ENCODE results near the gene DNAJA3.

DNAJA3 gene

DNA sequence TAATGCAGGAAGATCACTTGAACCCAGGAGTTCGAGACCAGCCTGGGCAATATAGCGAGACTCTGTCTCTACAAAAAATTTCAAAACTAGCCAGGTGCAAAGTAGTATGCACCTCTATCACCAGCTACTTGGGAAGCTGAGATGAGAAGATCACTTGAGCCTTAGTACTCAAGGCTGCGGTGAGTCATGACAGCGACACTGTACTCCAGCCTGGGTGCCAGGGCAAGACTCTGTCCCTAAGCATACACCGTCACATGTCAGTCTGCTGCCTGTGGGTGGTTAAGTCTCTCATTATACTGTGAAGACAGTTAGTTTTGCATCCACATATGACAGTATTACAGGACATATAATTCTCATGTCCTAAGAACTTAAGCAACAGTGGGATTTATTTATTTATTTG lies 27.0 kb downstream of the DNAJA3 start:
- H3K27me3 ChIP-seq (ENCODE audit: low read depth, low read length) = no peaks in the 10 kb centered on the region
- H3K4me1 ChIP-seq (ENCODE audit: control insufficient read depth in 1 of 2, insufficient read depth in 2 of 2, low read length in 2 of 2) = no peaks in the 10 kb centered on the region
- no peaks in the 10 kb centered on the region for H3K9me3 ChIP-seq (ENCODE audit: control insufficient read depth in 1 of 2, low read length in 2 of 2)
- H3K36me3 ChIP-seq (ENCODE audit: control insufficient read depth in 1 of 2, insufficient read depth in 2 of 2, low read length in 2 of 2) = peaks cover 59 to 83% of the 10 kb centered on the region in 2 donors
- H3K27ac ChIP-seq (ENCODE audit: low read length) = no peak overlapping the region
- H3K4me3 ChIP-seq (ENCODE audit: low read depth in 1 of 2, low read length in 2 of 2) = no peak overlapping the region

DNA sequence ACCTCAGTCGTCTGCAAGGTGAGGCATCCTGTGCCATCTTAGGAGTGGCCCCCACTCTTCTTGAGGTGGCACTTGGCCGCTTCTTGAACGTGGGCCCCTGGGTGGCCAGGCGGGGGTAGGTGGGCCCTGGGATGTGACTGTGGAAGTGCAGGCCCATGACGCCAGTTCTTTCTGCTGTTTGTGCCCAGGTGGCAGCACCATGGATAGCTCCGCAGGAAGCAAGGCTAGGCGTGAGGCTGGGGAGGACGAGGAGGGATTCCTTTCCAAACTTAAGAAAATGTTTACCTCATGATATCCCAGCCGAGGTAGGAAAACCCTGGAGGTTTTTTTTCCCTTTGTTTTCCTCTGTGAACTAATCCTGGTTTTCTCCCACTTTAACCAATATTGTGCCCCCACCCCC lies 29.0 kb downstream of the DNAJA3 start:
- Histone ChIP-seq H3K36me3 (ENCODE audit: control insufficient read depth in 1 of 2, insufficient read depth in 2 of 2, low read length in 2 of 2) (peaks cover 59 to 72% of the 10 kb centered on the region in 2 donors), H3K27ac (ENCODE audit: low read length) (no peak overlapping the region), H3K9me3 (ENCODE audit: control insufficient read depth in 1 of 2, low read length in 2 of 2) (no peaks in the 10 kb centered on the region), H3K4me3 (ENCODE audit: low read depth in 1 of 2, low read length in 2 of 2) (no peak overlapping the region), H3K4me1 (ENCODE audit: control insufficient read depth in 1 of 2, insufficient read depth in 2 of 2, low read length in 2 of 2) (no peaks in the 10 kb centered on the region), H3K27me3 (ENCODE audit: low read depth, low read length) (no peaks in the 10 kb centered on the region)

DNA sequence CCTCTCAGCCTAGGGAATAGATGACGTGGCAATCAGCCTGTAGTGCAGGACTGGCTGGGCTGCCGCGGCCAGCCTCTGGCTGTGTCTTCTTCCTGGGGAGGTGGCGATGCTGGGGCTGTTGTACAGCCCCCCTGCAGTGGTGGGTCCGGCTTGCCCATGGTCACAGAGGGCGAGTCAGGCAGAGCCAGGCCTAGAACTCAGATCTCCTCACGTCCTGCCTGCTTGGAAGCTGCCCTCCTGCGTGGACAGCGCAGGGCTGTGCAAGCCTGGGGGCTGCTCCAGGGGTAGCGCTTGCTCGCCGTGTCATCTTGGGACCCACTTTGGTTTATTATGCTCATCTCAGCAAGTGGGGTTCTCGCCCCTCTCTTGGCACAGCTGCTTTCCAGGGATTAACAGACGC lies 29.4 kb downstream of the DNAJA3 start:
- no peaks in the 10 kb centered on the region for H3K27me3 ChIP-seq (ENCODE audit: low read depth, low read length)
- H3K4me3 ChIP-seq (ENCODE audit: low read depth in 1 of 2, low read length in 2 of 2) = no peak overlapping the region
- peaks cover 58 to 67% of the 10 kb centered on the region in 2 donors for H3K36me3 ChIP-seq (ENCODE audit: control insufficient read depth in 1 of 2, insufficient read depth in 2 of 2, low read length in 2 of 2)
- no peaks in the 10 kb centered on the region for H3K9me3 ChIP-seq (ENCODE audit: control insufficient read depth in 1 of 2, low read length in 2 of 2)
- no peaks in the 10 kb centered on the region for H3K4me1 ChIP-seq (ENCODE audit: control insufficient read depth in 1 of 2, insufficient read depth in 2 of 2, low read length in 2 of 2)
- no peak overlapping the region for H3K27ac ChIP-seq (ENCODE audit: low read length)

DNA sequence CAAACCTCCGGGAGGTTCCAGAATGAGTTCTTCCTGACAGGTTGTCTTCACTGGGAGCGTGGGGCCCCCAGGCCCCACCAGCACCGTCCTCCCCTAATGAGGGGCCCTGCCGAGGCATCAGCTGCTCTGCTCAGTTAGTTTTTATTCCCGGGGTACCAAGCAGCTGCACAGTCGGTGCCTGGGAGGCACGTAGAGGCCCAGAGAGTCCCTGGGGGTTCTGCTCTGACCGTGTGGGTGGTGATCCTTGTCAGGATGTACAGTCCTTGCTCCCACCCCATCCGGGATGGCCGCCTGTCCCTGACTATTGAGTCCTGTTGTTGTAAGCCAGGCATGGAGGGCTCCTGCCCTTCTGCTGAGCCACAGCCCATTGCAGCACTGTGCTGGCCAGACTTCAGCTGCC lies 30.3 kb downstream of the DNAJA3 start:
- H3K4me1 ChIP-seq (ENCODE audit: control insufficient read depth in 1 of 2, insufficient read depth in 2 of 2, low read length in 2 of 2) = no peaks in the 10 kb centered on the region
- H3K27ac ChIP-seq (ENCODE audit: low read length) = no peak overlapping the region
- peaks cover 49 to 58% of the 10 kb centered on the region in 2 donors for H3K36me3 ChIP-seq (ENCODE audit: control insufficient read depth in 1 of 2, insufficient read depth in 2 of 2, low read length in 2 of 2)
- no peaks in the 10 kb centered on the region for H3K27me3 ChIP-seq (ENCODE audit: low read depth, low read length)
- H3K4me3 ChIP-seq (ENCODE audit: low read depth in 1 of 2, low read length in 2 of 2) = no peak overlapping the region
- no peaks in the 10 kb centered on the region for H3K9me3 ChIP-seq (ENCODE audit: control insufficient read depth in 1 of 2, low read length in 2 of 2)

DNA sequence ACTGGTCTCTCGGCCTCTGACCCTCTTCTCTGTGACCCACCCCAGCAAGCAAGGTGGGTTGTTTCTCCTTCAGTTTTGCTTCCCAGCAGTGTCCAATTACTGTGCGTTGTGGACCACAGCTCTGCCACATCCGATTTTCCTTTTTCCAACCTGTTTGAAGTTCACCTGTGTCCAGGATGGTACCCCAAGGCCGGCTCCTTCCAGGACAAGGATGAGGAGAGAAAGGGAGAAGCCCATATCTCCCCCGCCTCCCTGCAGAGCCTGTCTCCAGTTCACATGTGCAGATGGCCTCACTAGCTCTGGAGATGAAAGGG lies 35.2 kb downstream of the DNAJA3 start:
- H3K27me3 ChIP-seq (ENCODE audit: low read depth, low read length) = no peaks in the 10 kb centered on the region
- H3K36me3 ChIP-seq (ENCODE audit: control insufficient read depth in 1 of 2, insufficient read depth in 2 of 2, low read length in 2 of 2) = peaks cover 25 to 47% of the 10 kb centered on the region in 2 donors
- no peaks in the 10 kb centered on the region for H3K4me1 ChIP-seq (ENCODE audit: control insufficient read depth in 1 of 2, insufficient read depth in 2 of 2, low read length in 2 of 2)
- H3K4me3 ChIP-seq (ENCODE audit: low read depth in 1 of 2, low read length in 2 of 2) = no peak overlapping the region
- H3K9me3 ChIP-seq (ENCODE audit: control insufficient read depth in 1 of 2, low read length in 2 of 2) = no peaks in the 10 kb centered on the region
- no peak overlapping the region for H3K27ac ChIP-seq (ENCODE audit: low read length)

DNA sequence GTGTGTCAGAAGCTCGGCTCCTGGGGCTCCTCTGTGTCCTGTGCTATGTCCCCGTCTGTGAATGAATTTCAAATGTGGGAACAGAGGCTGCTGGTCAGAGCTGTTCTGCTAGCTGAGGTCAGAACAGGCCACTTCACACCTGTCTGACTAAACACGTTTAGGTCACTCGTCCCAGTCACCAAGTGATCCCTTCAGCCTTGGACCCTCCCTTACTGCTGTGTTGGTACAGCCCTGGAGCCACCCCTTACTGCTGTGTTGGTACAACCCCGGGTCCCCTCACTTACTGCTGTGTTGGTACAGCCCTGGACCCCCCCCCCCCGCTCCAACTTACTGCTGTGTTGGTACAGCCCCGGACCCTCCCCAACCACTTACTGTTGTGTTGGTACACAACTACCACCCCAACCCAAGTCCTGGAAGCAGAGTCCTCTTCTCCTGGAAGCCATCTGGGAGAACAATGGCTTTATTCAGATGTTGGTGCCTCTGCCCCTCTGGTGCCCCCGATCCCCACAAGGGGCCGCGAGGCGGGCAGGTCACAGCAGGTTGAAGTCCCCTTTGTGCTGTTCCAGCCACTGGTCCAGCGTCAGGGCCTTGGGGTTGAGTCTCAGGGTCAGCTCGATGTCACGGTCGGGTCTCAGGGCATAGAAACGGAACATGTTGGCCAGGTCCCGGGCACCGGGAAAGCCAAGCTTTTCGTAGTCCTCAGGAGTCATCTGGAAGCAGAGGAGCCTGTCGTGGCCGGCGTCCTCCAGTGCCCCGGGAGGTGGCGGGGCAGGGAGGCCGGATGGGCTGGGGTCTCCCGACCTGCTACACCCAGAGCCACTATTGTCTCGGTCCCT lies 35.8 kb downstream of the DNAJA3 start:
- H3K36me3 ChIP-seq (ENCODE audit: control insufficient read depth in 1 of 2, insufficient read depth in 2 of 2, low read length in 2 of 2) = peaks cover 20 to 47% of the 10 kb centered on the region in 2 donors
- no peaks in the 10 kb centered on the region for H3K4me1 ChIP-seq (ENCODE audit: control insufficient read depth in 1 of 2, insufficient read depth in 2 of 2, low read length in 2 of 2)
- no peaks in the 10 kb centered on the region for H3K27me3 ChIP-seq (ENCODE audit: low read depth, low read length)
- no peaks in the 10 kb centered on the region for H3K9me3 ChIP-seq (ENCODE audit: control insufficient read depth in 1 of 2, low read length in 2 of 2)
- no peak overlapping the region for H3K27ac ChIP-seq (ENCODE audit: low read length)
- H3K4me3 ChIP-seq (ENCODE audit: low read depth in 1 of 2, low read length in 2 of 2) = no peak overlapping the region

DNA sequence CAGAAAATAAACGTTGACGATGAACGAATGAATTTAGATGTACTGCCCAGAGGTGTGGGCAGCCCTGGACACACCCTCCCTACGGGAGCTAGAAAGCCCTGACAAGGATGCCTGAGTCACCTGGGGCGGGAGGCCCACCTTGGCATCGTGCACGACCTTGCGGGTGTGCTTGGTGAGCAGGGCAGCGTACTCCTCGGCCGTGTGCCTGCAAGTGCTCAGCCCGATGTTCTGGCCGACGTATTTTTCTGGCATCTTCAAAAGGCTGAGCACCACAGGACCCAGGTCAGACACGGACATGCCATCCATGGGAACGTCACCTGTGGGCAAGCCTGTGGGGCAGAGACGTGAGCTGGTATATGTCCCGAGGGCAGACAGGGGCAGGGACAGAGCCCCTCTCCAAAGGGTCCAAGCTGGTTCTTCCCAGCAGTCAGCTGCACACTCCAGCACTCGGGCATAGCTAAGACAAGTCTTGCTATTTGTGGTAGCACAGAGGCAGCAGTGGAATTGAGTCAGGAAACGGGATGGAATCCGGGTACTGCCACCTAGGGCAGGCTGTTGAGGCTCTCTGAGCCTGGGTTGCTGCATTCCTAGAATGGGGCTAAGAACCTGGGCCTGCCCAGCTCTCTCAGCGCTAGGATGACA lies 38.0 kb downstream of the DNAJA3 start:
- Histone ChIP-seq H3K9me3 (ENCODE audit: control insufficient read depth in 1 of 2, low read length in 2 of 2) (no peaks in the 10 kb centered on the region), H3K36me3 (ENCODE audit: control insufficient read depth in 1 of 2, insufficient read depth in 2 of 2, low read length in 2 of 2) (peaks cover 17 to 41% of the 10 kb centered on the region in 2 donors), H3K4me3 (ENCODE audit: low read depth in 1 of 2, low read length in 2 of 2) (no peak overlapping the region), H3K27ac (ENCODE audit: low read length) (no peak overlapping the region), H3K27me3 (ENCODE audit: low read depth, low read length) (no peaks in the 10 kb centered on the region), H3K4me1 (ENCODE audit: control insufficient read depth in 1 of 2, insufficient read depth in 2 of 2, low read length in 2 of 2) (no peaks in the 10 kb centered on the region)

DNA sequence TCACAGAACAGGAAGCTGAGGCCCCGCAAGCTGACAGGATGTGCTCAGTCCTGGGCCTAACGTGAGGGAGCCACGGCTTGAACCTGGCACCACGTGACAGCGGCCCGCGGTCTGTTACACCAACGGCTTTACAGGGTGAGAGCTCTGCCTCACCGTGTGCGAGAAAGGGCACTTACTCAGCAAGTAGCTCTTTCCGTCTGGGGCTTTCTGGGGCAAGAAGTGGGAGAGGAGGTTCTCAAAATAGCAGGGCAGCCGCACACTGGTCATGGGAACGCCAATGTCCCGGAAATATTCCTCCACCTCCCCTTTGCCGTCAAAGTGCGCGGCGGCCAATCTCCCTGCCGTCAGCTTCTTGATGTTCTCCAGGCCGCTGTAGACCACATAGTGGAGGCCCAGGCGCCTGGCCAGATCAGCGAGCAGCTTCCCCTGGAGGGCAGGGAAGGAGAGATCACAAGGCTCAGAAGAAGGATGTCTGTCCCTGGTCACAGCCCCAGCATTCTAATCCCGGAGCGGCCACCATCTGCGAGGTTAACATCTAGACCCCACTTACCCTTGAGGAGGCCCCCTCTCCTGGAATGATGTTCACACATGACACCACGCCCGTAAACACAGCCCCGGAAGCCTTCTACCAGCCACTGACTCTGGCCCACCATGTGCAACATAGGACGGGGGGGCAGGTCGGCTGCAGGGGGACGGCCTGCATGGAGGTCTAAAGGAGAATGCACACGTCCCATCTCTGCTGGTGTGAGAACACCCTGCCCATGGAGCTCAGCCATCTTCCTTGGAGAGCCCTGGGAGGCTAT lies 40.5 kb downstream of the DNAJA3 start:
- no peaks in the 10 kb centered on the region for H3K4me1 ChIP-seq (ENCODE audit: control insufficient read depth in 1 of 2, insufficient read depth in 2 of 2, low read length in 2 of 2)
- H3K27me3 ChIP-seq (ENCODE audit: low read depth, low read length) = no peaks in the 10 kb centered on the region
- no peak overlapping the region for H3K4me3 ChIP-seq (ENCODE audit: low read depth in 1 of 2, low read length in 2 of 2)
- no peaks in the 10 kb centered on the region for H3K9me3 ChIP-seq (ENCODE audit: control insufficient read depth in 1 of 2, low read length in 2 of 2)
- H3K27ac ChIP-seq (ENCODE audit: low read length) = no peak overlapping the region
- H3K36me3 ChIP-seq (ENCODE audit: control insufficient read depth in 1 of 2, insufficient read depth in 2 of 2, low read length in 2 of 2) = peaks cover 17 to 48% of the 10 kb centered on the region in 2 donors

DNA sequence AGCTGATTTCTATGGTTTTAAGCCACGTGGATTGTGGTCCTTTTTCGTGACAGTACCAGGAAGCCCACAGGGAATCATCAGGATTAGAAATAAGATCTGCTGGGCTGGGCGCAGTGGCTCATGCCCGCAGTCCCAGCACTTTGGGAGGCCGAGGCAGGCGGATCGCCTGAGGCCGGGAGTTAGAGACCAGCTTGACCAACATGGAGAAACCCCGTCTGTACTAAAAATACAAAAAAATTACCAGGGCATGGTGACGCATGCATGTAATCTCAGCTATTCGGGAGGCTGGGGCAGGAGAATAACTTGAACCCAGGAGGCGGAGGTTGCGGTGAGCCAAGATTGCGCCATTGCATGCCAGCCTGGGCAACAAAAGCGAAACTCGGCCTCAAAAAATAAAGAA lies 42.2 kb downstream of the DNAJA3 start:
- Histone ChIP-seq H3K4me1 (ENCODE audit: control insufficient read depth in 1 of 2, insufficient read depth in 2 of 2, low read length in 2 of 2) (no peaks in the 10 kb centered on the region), H3K9me3 (ENCODE audit: control insufficient read depth in 1 of 2, low read length in 2 of 2) (no peaks in the 10 kb centered on the region), H3K4me3 (ENCODE audit: low read depth in 1 of 2, low read length in 2 of 2) (no peak overlapping the region), H3K27me3 (ENCODE audit: low read depth, low read length) (no peaks in the 10 kb centered on the region), H3K36me3 (ENCODE audit: control insufficient read depth in 1 of 2, insufficient read depth in 2 of 2, low read length in 2 of 2) (peaks cover 17 to 35% of the 10 kb centered on the region in 2 donors), H3K27ac (ENCODE audit: low read length) (no peak overlapping the region)

DNA sequence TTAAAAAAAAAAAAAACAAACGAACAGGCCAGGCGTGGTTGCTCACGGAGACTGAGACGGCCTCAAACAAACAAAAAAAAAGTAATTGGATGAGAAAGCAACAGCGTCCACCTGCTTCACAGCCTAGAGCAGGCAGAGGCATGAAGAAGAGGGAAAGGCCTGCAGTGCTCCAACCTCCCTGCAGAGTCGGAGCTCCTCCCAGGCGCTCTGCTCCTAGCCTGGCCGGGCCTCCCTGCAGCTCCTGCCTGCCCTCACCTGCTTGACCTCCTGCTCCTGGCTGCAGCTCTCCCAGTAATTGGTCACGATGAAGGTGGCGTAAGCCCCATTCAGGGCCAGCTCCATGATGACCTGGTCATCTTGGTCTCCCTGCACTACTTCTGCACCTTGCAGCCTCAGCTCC lies 43.3 kb downstream of the DNAJA3 start:
- Histone ChIP-seq H3K27ac (ENCODE audit: low read length) (no peak overlapping the region), H3K9me3 (ENCODE audit: control insufficient read depth in 1 of 2, low read length in 2 of 2) (no peaks in the 10 kb centered on the region), H3K4me1 (ENCODE audit: control insufficient read depth in 1 of 2, insufficient read depth in 2 of 2, low read length in 2 of 2) (peaks cover 0 to 5% of the 10 kb centered on the region in 2 donors), H3K36me3 (ENCODE audit: control insufficient read depth in 1 of 2, insufficient read depth in 2 of 2, low read length in 2 of 2) (peaks cover 9 to 25% of the 10 kb centered on the region in 2 donors), H3K4me3 (ENCODE audit: low read depth in 1 of 2, low read length in 2 of 2) (no peak overlapping the region), H3K27me3 (ENCODE audit: low read depth, low read length) (no peaks in the 10 kb centered on the region)

DNA sequence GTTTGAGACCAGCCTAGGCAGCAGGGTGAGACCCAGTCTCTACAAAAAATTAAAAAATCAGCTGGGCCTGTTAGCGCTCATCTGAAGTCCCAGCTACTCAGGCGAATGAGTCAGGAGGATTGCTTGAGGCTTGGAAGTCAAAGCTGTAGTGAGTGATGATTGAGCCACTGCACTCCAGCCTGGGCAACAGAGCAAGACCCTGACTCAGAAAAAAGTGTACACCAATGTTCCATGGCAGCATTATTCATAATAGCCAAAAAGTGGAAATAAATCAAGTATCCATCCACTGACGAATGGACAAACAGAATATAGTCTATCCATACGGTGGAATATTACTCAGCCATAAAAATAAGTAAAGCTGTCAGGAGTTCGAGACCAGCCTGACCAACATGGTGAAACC lies 46.2 kb downstream of the DNAJA3 start:
- no peak overlapping the region for H3K27ac ChIP-seq (ENCODE audit: low read length)
- H3K9me3 ChIP-seq (ENCODE audit: control insufficient read depth in 1 of 2, low read length in 2 of 2) = no peaks in the 10 kb centered on the region
- peaks cover 2 to 8% of the 10 kb centered on the region in 2 donors for H3K36me3 ChIP-seq (ENCODE audit: control insufficient read depth in 1 of 2, insufficient read depth in 2 of 2, low read length in 2 of 2)
- no peaks in the 10 kb centered on the region for H3K27me3 ChIP-seq (ENCODE audit: low read depth, low read length)
- H3K4me3 ChIP-seq (ENCODE audit: low read depth in 1 of 2, low read length in 2 of 2) = no peak overlapping the region
- peaks cover 4 to 12% of the 10 kb centered on the region in 2 donors for H3K4me1 ChIP-seq (ENCODE audit: control insufficient read depth in 1 of 2, insufficient read depth in 2 of 2, low read length in 2 of 2)
